Neural cell (in vitro differentiated cells): ENCODE measurements around the gene CPNE2.

Experiments used
- EP300 ChIP-seq: fragments of 450-650 bp; conservative IDR thresholded peaks from 2 replicates; pipeline ENCODE4 v1.6.1; 2014; ENCODE audit warnings: antibody characterized with exemption, mild to moderate bottlenecking, moderate library complexity; ENCODE audit not compliant: poor library complexity, severe bottlenecking
- EZH2 ChIP-seq: fragments of 200-600, 300-800 bp; shearing (Covaris generic), sonication (generic); IDR thresholded peaks from 2 replicates; pipeline ENCODE4 v1.6.1; 2014; ENCODE audit warnings: antibody characterized with exemption, low read length, borderline replicate concordance, mild to moderate bottlenecking; ENCODE audit not compliant: insufficient read depth, poor library complexity, severe bottlenecking
- POLR2AphosphoS5 ChIP-seq: IDR thresholded peaks from 2 replicates; pipeline ENCODE4 v1.6.1; 2012
- RAD21 ChIP-seq: fragments of 450-650 bp; conservative IDR thresholded peaks from 2 replicates; pipeline ENCODE4 v1.6.1; 2014; ENCODE audit warnings: antibody characterized with exemption, mild to moderate bottlenecking, moderate library complexity
- SMC3 ChIP-seq: fragments of 450-650 bp; conservative IDR thresholded peaks from 2 replicates; pipeline ENCODE4 v1.6.1; 2014; ENCODE audit warnings: antibody characterized with exemption, mild to moderate bottlenecking, moderate library complexity; ENCODE audit not compliant: poor library complexity
- TAF1 ChIP-seq: IDR thresholded peaks from 2 replicates; pipeline ENCODE4 v1.6.1; 2012; ENCODE audit warnings: low read depth
- TF ChIP-seq, protein P1 (sequence below): fragments of 450-650 bp; IDR thresholded peaks from 2 replicates; pipeline ENCODE4 v1.5.1; 2014; ENCODE audit warnings: antibody characterized with exemption, mild to moderate bottlenecking, moderate library complexity; ENCODE audit not compliant: poor library complexity, severe bottlenecking
- TF ChIP-seq, protein P2 (sequence below): IDR thresholded peaks from 2 replicates; pipeline ENCODE4 v1.6.1; 2012; ENCODE audit warnings: borderline replicate concordance

DNA sequence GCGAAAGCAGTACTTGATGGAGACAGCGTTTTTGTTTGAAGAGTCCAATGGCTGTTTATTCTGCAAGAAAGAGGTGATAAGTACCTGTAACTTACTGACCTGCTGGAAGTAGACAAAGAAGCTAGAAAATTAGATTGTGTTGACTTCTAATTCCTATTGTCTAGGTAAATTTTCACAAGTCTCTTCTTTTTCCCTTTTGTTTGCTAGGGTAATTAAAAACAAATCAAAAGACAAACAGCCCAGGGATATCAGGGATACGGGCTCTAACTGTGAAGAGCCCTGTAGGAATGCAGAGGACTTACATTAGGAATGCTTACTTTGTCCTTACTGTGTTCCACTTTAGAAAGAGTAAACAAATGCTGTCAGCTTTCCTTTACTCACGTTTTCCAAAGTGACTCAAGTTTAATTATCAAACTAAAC is 86.4 kb downstream of the CPNE2 start:
- TF ChIP-seq POLR2AphosphoS5: no peak
- TF ChIP-seq, protein P1, sequence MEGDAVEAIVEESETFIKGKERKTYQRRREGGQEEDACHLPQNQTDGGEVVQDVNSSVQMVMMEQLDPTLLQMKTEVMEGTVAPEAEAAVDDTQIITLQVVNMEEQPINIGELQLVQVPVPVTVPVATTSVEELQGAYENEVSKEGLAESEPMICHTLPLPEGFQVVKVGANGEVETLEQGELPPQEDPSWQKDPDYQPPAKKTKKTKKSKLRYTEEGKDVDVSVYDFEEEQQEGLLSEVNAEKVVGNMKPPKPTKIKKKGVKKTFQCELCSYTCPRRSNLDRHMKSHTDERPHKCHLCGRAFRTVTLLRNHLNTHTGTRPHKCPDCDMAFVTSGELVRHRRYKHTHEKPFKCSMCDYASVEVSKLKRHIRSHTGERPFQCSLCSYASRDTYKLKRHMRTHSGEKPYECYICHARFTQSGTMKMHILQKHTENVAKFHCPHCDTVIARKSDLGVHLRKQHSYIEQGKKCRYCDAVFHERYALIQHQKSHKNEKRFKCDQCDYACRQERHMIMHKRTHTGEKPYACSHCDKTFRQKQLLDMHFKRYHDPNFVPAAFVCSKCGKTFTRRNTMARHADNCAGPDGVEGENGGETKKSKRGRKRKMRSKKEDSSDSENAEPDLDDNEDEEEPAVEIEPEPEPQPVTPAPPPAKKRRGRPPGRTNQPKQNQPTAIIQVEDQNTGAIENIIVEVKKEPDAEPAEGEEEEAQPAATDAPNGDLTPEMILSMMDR: no peak
- no peak for TF ChIP-seq RAD21
- TF ChIP-seq EZH2: no peak
- no peak for TF ChIP-seq TAF1
- no peak for TF ChIP-seq EP300
- TF ChIP-seq, protein P2, sequence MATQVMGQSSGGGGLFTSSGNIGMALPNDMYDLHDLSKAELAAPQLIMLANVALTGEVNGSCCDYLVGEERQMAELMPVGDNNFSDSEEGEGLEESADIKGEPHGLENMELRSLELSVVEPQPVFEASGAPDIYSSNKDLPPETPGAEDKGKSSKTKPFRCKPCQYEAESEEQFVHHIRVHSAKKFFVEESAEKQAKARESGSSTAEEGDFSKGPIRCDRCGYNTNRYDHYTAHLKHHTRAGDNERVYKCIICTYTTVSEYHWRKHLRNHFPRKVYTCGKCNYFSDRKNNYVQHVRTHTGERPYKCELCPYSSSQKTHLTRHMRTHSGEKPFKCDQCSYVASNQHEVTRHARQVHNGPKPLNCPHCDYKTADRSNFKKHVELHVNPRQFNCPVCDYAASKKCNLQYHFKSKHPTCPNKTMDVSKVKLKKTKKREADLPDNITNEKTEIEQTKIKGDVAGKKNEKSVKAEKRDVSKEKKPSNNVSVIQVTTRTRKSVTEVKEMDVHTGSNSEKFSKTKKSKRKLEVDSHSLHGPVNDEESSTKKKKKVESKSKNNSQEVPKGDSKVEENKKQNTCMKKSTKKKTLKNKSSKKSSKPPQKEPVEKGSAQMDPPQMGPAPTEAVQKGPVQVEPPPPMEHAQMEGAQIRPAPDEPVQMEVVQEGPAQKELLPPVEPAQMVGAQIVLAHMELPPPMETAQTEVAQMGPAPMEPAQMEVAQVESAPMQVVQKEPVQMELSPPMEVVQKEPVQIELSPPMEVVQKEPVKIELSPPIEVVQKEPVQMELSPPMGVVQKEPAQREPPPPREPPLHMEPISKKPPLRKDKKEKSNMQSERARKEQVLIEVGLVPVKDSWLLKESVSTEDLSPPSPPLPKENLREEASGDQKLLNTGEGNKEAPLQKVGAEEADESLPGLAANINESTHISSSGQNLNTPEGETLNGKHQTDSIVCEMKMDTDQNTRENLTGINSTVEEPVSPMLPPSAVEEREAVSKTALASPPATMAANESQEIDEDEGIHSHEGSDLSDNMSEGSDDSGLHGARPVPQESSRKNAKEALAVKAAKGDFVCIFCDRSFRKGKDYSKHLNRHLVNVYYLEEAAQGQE: no peak
- no peak for TF ChIP-seq SMC3
